ENCODE data around the gene DLG2. TPM values are rescaled to one million over a fixed set of nuclear protein-coding genes. Genes with fewer than 3 reads are reported as not detected.

DLG2 gene
- total and polyA plus RNA-seq, 4 donors, result 0.30 to 5.5 (median 0.68) TPM

DNA sequence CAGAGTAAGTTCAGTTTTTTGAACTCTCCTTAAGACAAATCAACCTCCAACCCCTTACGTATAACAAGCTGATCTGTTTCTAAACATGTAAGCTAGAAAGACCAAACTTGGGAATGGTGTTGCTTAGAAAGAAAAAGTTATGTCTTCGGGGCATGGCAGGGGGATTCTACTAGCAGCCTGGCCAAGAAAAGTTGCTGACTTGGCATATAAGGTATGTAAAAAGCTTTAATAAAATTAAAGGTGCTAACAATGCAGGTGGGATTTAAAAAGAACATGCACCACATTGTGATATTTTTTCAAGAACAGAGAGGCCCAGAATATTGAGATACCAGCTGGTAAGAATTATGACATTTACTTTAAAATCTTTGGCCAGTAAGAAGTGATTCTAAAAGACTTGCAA, 1929.6 kb downstream of the DLG2 start (continued):
- TF ChIP-seq, protein P1, sequence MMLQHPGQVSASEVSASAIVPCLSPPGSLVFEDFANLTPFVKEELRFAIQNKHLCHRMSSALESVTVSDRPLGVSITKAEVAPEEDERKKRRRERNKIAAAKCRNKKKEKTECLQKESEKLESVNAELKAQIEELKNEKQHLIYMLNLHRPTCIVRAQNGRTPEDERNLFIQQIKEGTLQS (IDR thresholded peaks at IDR 0.05), result no peak
- TF ChIP-seq RXRA (IDR thresholded peaks at IDR 0.05) (no peak), GABPA (IDR thresholded peaks at IDR 0.05 in 1 of 2, conservative IDR thresholded peaks at IDR 0.05 in 1 of 2) (no peak)

- WGBS, result 93% methylated on average over 3 of the region's 3 CpGs
- Histone ChIP-seq H3K9me3 (ENCODE audit: control insufficient read depth in 4 of 4, low read length in 3 of 4) (no peaks in the 10 kb centered on the region), H3K4me1 (ENCODE audit: control insufficient read depth in 4 of 4, insufficient read depth in 4 of 4, low read length in 3 of 4) (no peaks in the 10 kb centered on the region), H3K27ac (ENCODE audit: low read depth in 1 of 2, low read length in 2 of 2) (no peak overlapping the region), H3K36me3 (ENCODE audit: control insufficient read depth in 4 of 4, insufficient read depth in 3 of 4, low read depth in 1 of 4, low read length in 3 of 4) (no peaks in the 10 kb centered on the region), H3K27me3 (ENCODE audit: control insufficient read depth in 4 of 4, insufficient read depth in 4 of 4, low read length in 3 of 4) (no peaks in the 10 kb centered on the region), H3K9ac (ENCODE audit: low read depth in 1 of 2, low read length in 2 of 2) (no peak overlapping the region), H3K4me3 (ENCODE audit: low read depth in 1 of 3, low read length in 3 of 3) (no peak overlapping the region)
- DNase-seq (ENCODE audit: low spot score), result no peak
- TF ChIP-seq, protein P1 (IDR thresholded peaks at IDR 0.05), result no peak
- TF ChIP-seq GABPA (IDR thresholded peaks at IDR 0.05 in 1 of 2, conservative IDR thresholded peaks at IDR 0.05 in 1 of 2) (no peak), RXRA (IDR thresholded peaks at IDR 0.05) (no peak), TAF1 (conservative IDR thresholded peaks at IDR 0.05) (no peak), SP1 (IDR thresholded peaks at IDR 0.05) (no peak), HNF4A (conservative IDR thresholded peaks at IDR 0.05) (no peak), NR2F2 (IDR thresholded peaks at IDR 0.05) (no peak), ZBTB33 (IDR thresholded peaks at IDR 0.05) (no peak), FOXA1 (IDR thresholded peaks at IDR 0.05) (no peak), FOXA2 (IDR thresholded peaks at IDR 0.05) (no peak), YY1 (IDR thresholded peaks at IDR 0.05) (no peak), HNF4G (IDR thresholded peaks at IDR 0.05) (no peak), RAD21 (IDR thresholded peaks at IDR 0.05) (no peak)
- TF ChIP-seq, protein P2, sequence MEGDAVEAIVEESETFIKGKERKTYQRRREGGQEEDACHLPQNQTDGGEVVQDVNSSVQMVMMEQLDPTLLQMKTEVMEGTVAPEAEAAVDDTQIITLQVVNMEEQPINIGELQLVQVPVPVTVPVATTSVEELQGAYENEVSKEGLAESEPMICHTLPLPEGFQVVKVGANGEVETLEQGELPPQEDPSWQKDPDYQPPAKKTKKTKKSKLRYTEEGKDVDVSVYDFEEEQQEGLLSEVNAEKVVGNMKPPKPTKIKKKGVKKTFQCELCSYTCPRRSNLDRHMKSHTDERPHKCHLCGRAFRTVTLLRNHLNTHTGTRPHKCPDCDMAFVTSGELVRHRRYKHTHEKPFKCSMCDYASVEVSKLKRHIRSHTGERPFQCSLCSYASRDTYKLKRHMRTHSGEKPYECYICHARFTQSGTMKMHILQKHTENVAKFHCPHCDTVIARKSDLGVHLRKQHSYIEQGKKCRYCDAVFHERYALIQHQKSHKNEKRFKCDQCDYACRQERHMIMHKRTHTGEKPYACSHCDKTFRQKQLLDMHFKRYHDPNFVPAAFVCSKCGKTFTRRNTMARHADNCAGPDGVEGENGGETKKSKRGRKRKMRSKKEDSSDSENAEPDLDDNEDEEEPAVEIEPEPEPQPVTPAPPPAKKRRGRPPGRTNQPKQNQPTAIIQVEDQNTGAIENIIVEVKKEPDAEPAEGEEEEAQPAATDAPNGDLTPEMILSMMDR (IDR thresholded peaks at IDR 0.05; ENCODE audit: low read depth, low read length, missing input control), result no peak
- TF ChIP-seq, protein P3, sequence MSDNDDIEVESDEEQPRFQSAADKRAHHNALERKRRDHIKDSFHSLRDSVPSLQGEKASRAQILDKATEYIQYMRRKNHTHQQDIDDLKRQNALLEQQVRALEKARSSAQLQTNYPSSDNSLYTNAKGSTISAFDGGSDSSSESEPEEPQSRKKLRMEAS (IDR thresholded peaks at IDR 0.05), result no peak
- TF ChIP-seq, protein P4, sequence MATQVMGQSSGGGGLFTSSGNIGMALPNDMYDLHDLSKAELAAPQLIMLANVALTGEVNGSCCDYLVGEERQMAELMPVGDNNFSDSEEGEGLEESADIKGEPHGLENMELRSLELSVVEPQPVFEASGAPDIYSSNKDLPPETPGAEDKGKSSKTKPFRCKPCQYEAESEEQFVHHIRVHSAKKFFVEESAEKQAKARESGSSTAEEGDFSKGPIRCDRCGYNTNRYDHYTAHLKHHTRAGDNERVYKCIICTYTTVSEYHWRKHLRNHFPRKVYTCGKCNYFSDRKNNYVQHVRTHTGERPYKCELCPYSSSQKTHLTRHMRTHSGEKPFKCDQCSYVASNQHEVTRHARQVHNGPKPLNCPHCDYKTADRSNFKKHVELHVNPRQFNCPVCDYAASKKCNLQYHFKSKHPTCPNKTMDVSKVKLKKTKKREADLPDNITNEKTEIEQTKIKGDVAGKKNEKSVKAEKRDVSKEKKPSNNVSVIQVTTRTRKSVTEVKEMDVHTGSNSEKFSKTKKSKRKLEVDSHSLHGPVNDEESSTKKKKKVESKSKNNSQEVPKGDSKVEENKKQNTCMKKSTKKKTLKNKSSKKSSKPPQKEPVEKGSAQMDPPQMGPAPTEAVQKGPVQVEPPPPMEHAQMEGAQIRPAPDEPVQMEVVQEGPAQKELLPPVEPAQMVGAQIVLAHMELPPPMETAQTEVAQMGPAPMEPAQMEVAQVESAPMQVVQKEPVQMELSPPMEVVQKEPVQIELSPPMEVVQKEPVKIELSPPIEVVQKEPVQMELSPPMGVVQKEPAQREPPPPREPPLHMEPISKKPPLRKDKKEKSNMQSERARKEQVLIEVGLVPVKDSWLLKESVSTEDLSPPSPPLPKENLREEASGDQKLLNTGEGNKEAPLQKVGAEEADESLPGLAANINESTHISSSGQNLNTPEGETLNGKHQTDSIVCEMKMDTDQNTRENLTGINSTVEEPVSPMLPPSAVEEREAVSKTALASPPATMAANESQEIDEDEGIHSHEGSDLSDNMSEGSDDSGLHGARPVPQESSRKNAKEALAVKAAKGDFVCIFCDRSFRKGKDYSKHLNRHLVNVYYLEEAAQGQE (IDR thresholded peaks at IDR 0.05), result no peak
These were observed 1932.1 kb downstream of the DLG2 start for GRCh38 chr11:83695046-83695445.
